NCI-H69 (cell line): ENCODE data around the gene SELPLG.
"Not testable (repeated sequence)": the region's sequence is repeated elsewhere in the genome, so short reads cannot be mapped to it uniquely, and the experiment has no call there.

Experiments used
- DNase-seq: peaks from one replicate; lab custom pipeline; 2025; lab: John Stamatoyannopoulos, UW

Gene SELPLG

GRCh38 chr12:108618953-108619274 is 14.8 kb downstream of the SELPLG start:
- not testable (repeated sequence) for DNase-seq

- DNase-seq: peak; percentile 91
Measured at GRCh38 chr12:108618079-108618952, 15.4 kb downstream of the SELPLG start.

- DNase-seq: peak; percentile 22
Measured at GRCh38 chr12:108616941-108617858, 16.5 kb downstream of the SELPLG start.

- no peak for DNase-seq
Measured at GRCh38 chr12:108616359-108616758, 17.3 kb downstream of the SELPLG start.

- no peak for DNase-seq
Measured at GRCh38 chr12:108615918-108616317, 17.8 kb downstream of the SELPLG start.

- DNase-seq: no peak
Measured at GRCh38 chr12:108614639-108615038, 19.1 kb downstream of the SELPLG start.

- no peak for DNase-seq
Measured at GRCh38 chr12:108614041-108614440, 19.7 kb downstream of the SELPLG start.

GRCh38 chr12:108613548-108613947 is 20.1 kb downstream of the SELPLG start:
- DNase-seq: no peak

GRCh38 chr12:108612788-108613282 is 20.9 kb downstream of the SELPLG start:
- DNase-seq: peak; percentile 87

- peak; percentile 46 for DNase-seq
Measured at GRCh38 chr12:108611884-108612415, 21.7 kb downstream of the SELPLG start.

- DNase-seq: no peak
Measured at GRCh38 chr12:108610856-108611605, 22.7 kb downstream of the SELPLG start.

GRCh38 chr12:108610336-108610815 is 23.3 kb downstream of the SELPLG start:
- DNase-seq: no peak

- DNase-seq: no peak
Measured at GRCh38 chr12:108609537-108610335, 24.0 kb downstream of the SELPLG start.

GRCh38 chr12:108608616-108609015 is 25.1 kb downstream of the SELPLG start:
- no peak for DNase-seq

GRCh38 chr12:108607981-108608600 is 25.6 kb downstream of the SELPLG start:
- DNase-seq: no peak

GRCh38 chr12:108606492-108606891 is 27.2 kb downstream of the SELPLG start:
- DNase-seq: peak; percentile 59

- DNase-seq: no peak
Measured at GRCh38 chr12:108605690-108606406, 27.8 kb downstream of the SELPLG start.

GRCh38 chr12:108605000-108605689 is 28.5 kb downstream of the SELPLG start:
- DNase-seq: no peak
